BLaER1 treated with 17β-estradiol and CSF1 and Interleukin-3, amounts not matched to agents 10 nM and 100 nM (cell line): ENCODE data around the gene GALNT8.

Source experiments
- H3K27ac ChIP-seq, 11 experiments: shearing (Covaris generic); formaldehyde crosslinking; 2 replicates each; pipeline ENCODE4 v1.8.1; 2022
- H3K27me3 ChIP-seq, 11 experiments: shearing (Covaris generic); formaldehyde crosslinking; 2 replicates each; pipeline ENCODE4 v1.8.1; 2022
- H3K36me3 ChIP-seq, 11 experiments: shearing (Covaris generic); formaldehyde crosslinking; 2 replicates each; pipeline ENCODE4 v1.8.1; 2022
- H3K4me1 ChIP-seq, 10 experiments: shearing (Covaris generic); formaldehyde crosslinking; 2 replicates each; pipeline ENCODE4 v1.8.1; 2022
- H3K4me2 ChIP-seq, 11 experiments: shearing (Covaris generic); formaldehyde crosslinking; 2 replicates each; pipeline ENCODE4 v1.8.1; 2022
- H3K4me3 ChIP-seq, 10 experiments: shearing (Covaris generic); formaldehyde crosslinking; 2 replicates each; pipeline ENCODE4 v1.8.1; 2022
- H3K9ac ChIP-seq, 11 experiments: shearing (Covaris generic); formaldehyde crosslinking; 2 replicates each; pipeline ENCODE4 v1.8.1; 2022
- H3K9me3 ChIP-seq, 11 experiments: shearing (Covaris generic); formaldehyde crosslinking; replicated peaks in 1 of 11; 2 replicates each; pipeline ENCODE4 v1.8.1; 2022
- H4K20me1 ChIP-seq, 11 experiments: shearing (Covaris generic); formaldehyde crosslinking; 2 replicates each; pipeline ENCODE4 v1.8.1; 2022
- Cebpa-rat ChIP-seq, 11 experiments: shearing (Covaris generic); IDR thresholded peaks; 2 replicates each; pipeline ENCODE4 v1.8.1; 2022

Gene GALNT8, protein sequence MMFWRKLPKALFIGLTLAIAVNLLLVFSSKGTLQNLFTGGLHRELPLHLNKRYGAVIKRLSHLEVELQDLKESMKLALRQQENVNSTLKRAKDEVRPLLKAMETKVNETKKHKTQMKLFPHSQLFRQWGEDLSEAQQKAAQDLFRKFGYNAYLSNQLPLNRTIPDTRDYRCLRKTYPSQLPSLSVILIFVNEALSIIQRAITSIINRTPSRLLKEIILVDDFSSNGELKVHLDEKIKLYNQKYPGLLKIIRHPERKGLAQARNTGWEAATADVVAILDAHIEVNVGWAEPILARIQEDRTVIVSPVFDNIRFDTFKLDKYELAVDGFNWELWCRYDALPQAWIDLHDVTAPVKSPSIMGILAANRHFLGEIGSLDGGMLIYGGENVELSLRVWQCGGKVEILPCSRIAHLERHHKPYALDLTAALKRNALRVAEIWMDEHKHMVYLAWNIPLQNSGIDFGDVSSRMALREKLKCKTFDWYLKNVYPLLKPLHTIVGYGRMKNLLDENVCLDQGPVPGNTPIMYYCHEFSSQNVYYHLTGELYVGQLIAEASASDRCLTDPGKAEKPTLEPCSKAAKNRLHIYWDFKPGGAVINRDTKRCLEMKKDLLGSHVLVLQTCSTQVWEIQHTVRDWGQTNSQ

DNA sequence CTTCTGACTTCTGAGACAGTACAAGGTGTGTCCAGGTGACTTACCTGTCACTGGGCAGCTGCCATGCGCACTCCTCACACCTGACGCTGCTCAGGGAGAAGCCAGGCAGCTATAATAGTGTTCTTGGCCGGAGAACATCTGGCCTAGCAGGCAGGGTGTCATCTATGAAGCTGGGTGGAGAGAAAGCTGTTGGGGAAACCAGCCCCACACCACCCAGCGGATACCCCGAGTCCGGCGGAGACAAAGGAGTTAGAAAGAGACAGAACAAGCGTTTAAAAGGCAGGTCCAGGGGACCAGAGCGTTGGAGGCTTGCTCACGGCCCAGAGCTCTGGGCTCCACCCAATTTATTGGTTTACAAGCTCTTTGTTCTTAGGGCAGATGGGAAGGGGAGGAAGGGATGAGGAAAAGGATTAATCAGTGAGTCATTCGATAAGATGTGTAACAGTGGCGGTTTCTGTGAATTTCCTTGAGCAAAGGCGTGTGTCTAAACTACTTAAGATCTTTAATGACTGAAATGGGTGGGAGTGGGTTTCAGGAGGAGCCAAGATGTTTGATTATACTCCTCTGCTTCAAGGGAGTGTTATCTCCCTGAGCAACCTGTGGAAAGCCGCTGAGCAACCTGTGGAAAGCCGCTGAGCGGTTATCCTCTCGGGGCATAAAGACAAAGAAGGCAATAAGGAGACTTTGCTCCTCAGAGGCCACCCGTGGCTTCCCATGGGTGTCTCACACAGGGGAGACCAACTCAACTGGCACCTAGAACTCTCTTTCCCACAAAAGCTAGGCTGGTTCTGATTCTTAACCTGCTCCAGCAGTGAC is at the start of gene GALNT8:
TSS of gene GALNT8 (plus strand) at position 580 of the 816 bp plus-strand sequence. CDS start 278 bp downstream, outside the sequence.
- no peak within 1 kb of the TSS for H3K9ac ChIP-seq
- no peak within 1 kb of the TSS for H3K27ac ChIP-seq
- no peak for TF ChIP-seq Cebpa-rat (IDR thresholded peaks at IDR 0.05)
- no peaks in the 10 kb centered on the region for H3K36me3 ChIP-seq
- H3K9me3 ChIP-seq = no peaks in the 10 kb centered on the region
- no peaks in the 10 kb centered on the region for H3K27me3 ChIP-seq
- H3K4me2 ChIP-seq = no peak within 1 kb of the TSS
- H4K20me1 ChIP-seq = no peaks in the 10 kb centered on the region
- no peaks in the 10 kb centered on the region for H3K4me1 ChIP-seq
- no peak within 1 kb of the TSS for H3K4me3 ChIP-seq

DNA sequence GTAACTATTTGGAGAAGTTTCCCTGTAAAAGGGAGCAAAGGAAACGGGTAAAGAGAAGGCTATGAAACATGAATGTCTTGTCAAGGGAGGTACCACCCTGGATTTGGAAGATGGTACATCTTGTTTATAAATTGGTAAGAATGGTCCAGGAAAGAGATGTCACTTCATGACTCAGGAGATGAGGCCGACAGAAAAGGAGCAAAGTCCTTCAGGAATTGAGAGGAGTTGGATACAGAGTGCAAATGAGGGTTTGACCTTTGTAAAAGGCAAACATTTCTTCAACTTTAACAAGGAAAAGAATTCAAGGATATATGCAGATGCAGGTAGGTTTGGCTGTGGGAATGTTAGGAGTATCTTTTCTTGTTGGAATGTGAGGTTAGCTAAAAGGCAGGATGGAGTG is 40.5 kb upstream of the GALNT8 start:
- no peak overlapping the region for H3K4me2 ChIP-seq
- TF ChIP-seq Cebpa-rat (IDR thresholded peaks at IDR 0.05) = no peak

DNA sequence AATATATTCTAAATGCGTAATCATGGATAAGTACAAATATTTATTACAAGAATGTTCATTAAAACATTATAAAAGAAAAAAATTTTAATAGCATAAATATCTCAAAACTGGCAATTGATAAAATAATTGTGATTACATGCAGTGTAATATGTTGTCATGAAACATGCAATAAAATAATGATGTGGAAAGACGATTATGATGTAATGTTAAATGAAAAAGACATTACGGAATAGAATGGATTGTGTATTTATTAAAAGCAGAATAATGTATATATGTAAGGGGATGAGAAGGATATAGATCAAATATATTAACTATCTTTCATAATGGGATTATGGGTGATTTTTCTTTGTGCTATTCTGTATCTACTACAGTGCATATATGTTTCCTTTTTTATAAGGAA is 38.5 kb upstream of the GALNT8 start:
- H4K20me1 ChIP-seq = peaks cover 0 to 11% (median 0%) of the 10 kb centered on the region in 11 experiments; a peak in 2 of 22 replicates
- TF ChIP-seq Cebpa-rat (IDR thresholded peaks at IDR 0.05) = no peak
- H3K9me3 ChIP-seq = peaks cover 0 to 2% (median 0%) of the 10 kb centered on the region in 11 experiments; a peak in 1 of 22 replicates
- no peak overlapping the region for H3K27ac ChIP-seq
- H3K9ac ChIP-seq = no peak overlapping the region
- peaks cover 50 to 81% (median 66%) of the 10 kb centered on the region in 11 experiments for H3K36me3 ChIP-seq
- no peak overlapping the region for H3K4me2 ChIP-seq
- no peaks in the 10 kb centered on the region for H3K27me3 ChIP-seq
- H3K4me3 ChIP-seq = no peak overlapping the region
- H3K4me1 ChIP-seq = no peaks in the 10 kb centered on the region

More for the DNA sequence above, 40.5 kb upstream of the GALNT8 start:
- Histone ChIP-seq H3K4me1 (no peaks in the 10 kb centered on the region), H3K36me3 (peaks cover 30 to 66% (median 46%) of the 10 kb centered on the region in 11 experiments), H3K9me3 (peaks cover 0 to 9% (median 0%) of the 10 kb centered on the region in 11 experiments; a peak in 4 of 22 replicates), H3K27ac (no peak overlapping the region), H3K4me3 (no peak overlapping the region), H3K27me3 (no peaks in the 10 kb centered on the region), H4K20me1 (peaks cover 0 to 11% (median 0%) of the 10 kb centered on the region in 11 experiments; a peak in 1 of 22 replicates), H3K9ac (no peak overlapping the region)

DNA sequence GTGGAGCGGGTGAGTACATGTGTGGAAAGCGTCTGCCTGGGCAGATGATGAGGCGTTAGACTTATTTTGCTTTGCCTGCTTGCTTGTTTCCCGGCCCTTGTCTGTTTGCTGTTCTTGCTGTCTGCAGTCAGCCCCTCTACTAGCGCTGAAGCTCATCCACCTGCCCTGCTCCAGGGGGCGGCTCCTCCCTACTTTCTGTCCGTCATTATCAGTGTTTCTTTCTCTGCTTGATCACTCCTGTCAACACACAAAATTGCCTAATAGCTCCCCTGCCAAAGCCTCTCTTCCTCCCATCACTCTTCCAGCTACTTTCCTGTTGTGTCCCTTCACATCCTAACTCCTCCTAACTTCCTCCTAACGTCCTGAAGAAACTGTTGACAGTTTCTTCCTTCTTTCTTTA is 34.9 kb upstream of the GALNT8 start:
- H3K9ac ChIP-seq = no peak overlapping the region
- H3K4me1 ChIP-seq = no peaks in the 10 kb centered on the region
- H3K36me3 ChIP-seq = peaks cover 79 to 94% (median 86%) of the 10 kb centered on the region in 11 experiments
- H3K27ac ChIP-seq = no peak overlapping the region
- H3K9me3 ChIP-seq = peaks cover 0 to 18% (median 8%) of the 10 kb centered on the region in 11 experiments; a peak in 9 of 22 replicates
- H4K20me1 ChIP-seq = peaks cover 0 to 5% (median 0%) of the 10 kb centered on the region in 11 experiments; a peak in 2 of 22 replicates
- no peak overlapping the region for H3K4me2 ChIP-seq
- no peaks in the 10 kb centered on the region for H3K27me3 ChIP-seq
- TF ChIP-seq Cebpa-rat (IDR thresholded peaks at IDR 0.05) = no peak
- H3K4me3 ChIP-seq = no peak overlapping the region

DNA sequence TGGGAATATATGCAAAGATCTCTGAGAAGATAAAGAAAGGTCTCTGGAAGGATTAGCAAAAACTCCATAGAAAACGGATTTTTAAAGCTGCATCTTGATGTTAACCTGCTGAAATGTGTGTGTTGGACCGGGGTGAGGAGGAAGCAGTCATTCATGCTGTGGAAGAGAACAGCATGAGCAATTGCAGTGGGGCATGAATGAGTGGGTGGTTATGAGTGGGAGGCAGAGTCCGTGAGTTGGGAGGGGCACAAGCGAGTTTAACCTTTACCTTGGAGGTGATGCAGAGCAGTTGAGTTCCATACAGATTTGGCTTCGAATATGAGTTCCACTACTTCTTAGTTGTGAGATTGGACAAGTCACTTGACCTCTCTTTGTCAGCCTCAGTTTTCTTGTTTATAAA is 29.4 kb upstream of the GALNT8 start:
- H4K20me1 ChIP-seq = no peaks in the 10 kb centered on the region; a peak in 1 of 22 replicates
- no peak overlapping the region for H3K4me2 ChIP-seq
- H3K9me3 ChIP-seq = peaks cover 0 to 18% (median 8%) of the 10 kb centered on the region in 11 experiments; a peak in 9 of 22 replicates
- peaks cover 70 to 99% (median 86%) of the 10 kb centered on the region in 11 experiments for H3K36me3 ChIP-seq
- H3K4me1 ChIP-seq = no peaks in the 10 kb centered on the region
- H3K27me3 ChIP-seq = no peaks in the 10 kb centered on the region
- H3K4me3 ChIP-seq = no peak overlapping the region
- H3K9ac ChIP-seq = no peak overlapping the region
- H3K27ac ChIP-seq = no peak overlapping the region
- TF ChIP-seq Cebpa-rat (IDR thresholded peaks at IDR 0.05) = no peak

DNA sequence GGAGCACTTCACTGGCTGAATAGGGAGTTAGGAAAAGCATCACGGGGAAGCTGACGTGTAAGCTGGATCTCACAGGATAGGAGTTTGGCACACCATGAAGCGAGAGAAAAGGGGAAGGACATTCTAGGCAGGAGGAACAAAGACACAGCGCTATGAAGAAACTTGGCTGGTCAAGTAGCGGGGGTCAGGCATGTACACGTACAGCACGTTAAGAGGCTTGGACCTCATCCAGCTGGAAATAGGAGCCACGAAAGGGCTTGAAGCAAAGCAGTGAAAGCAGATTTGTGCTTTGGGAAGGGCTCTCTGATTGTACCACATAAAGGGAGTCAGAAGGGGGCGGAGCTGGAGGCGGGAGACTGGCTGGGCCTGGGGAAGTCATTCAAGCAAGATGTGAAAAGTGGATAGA is 19.6 kb upstream of the GALNT8 start:
- Histone ChIP-seq H3K4me1 (no peaks in the 10 kb centered on the region), H3K27me3 (no peaks in the 10 kb centered on the region), H4K20me1 (no peaks in the 10 kb centered on the region; a peak in 1 of 22 replicates), H3K4me2 (no peak overlapping the region), H3K36me3 (peaks cover 2 to 45% (median 18%) of the 10 kb centered on the region in 11 experiments; a peak in 13 of 22 replicates), H3K27ac (no peak overlapping the region), H3K9me3 (no peaks in the 10 kb centered on the region), H3K9ac (no peak overlapping the region), H3K4me3 (no peak overlapping the region)
- no peak for TF ChIP-seq Cebpa-rat (IDR thresholded peaks at IDR 0.05)

DNA sequence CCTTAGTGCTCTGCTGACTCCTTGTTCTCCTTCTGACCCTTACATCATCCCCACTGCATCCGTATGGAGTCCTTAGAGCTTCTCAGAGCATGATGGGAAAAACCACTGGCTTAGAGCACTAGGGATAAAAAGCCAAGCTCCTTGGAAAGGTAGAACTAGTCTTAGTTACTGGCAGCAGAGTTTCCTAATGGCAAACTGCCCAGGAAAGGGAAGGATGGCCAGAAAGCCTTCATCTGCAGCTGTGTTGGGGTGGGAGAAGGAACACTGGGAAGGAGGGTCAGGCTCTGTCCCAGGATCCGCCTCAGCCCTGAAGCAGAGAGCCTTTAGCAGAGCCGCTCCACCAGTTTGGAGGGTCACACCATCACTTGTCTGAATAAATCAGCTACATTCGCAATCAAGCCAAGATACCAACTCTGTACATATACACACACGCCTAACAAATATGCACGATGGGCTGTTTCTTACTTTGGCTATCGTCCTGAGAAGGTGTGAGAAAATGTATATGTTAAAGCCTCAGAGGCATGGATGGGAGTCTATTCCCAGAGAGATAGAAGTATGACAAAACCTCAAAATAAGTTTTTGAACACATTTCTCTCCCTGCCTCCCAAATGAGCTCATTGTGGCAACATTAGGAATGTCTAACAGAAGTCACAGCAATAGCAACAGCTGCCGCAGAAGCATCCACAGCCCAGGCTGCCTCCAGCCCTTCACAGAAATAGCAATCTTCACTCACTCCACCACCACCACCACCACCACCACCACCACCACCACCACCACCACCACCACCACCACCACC is 18.6 kb upstream of the GALNT8 start:
- no peaks in the 10 kb centered on the region for H3K4me1 ChIP-seq
- H3K9me3 ChIP-seq = no peaks in the 10 kb centered on the region
- TF ChIP-seq Cebpa-rat (IDR thresholded peaks at IDR 0.05) = no peak
- no peak overlapping the region for H3K4me2 ChIP-seq
- no peak overlapping the region for H3K9ac ChIP-seq
- no peak overlapping the region for H3K27ac ChIP-seq
- peaks cover 0 to 36% (median 17%) of the 10 kb centered on the region in 11 experiments; a peak in 10 of 22 replicates for H3K36me3 ChIP-seq
- H3K4me3 ChIP-seq = no peak overlapping the region
- H4K20me1 ChIP-seq = no peaks in the 10 kb centered on the region; a peak in 1 of 22 replicates
- H3K27me3 ChIP-seq = no peaks in the 10 kb centered on the region

DNA sequence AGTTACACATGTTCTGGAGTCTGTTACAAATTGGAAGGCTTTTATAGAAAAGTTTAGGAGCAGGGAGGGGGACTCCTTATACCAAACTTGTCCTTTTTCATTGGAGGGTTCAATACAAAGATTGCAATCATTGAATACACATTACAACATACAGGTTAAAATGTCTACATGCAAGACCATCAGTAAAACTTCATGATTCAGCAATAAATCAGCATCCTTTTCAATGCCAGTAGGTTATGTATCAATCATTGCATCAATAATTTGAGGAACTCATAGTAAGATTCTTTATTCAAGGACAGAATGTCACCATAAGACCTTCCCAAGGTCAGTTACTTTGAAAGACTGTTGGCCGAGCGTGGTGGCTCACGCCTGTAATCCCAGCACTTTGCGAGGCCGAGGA is 16.5 kb upstream of the GALNT8 start:
- Histone ChIP-seq H4K20me1 (no peaks in the 10 kb centered on the region; a peak in 1 of 22 replicates), H3K4me2 (no peak overlapping the region), H3K9me3 (no peaks in the 10 kb centered on the region), H3K4me3 (no peak overlapping the region), H3K27ac (no peak overlapping the region), H3K27me3 (no peaks in the 10 kb centered on the region), H3K4me1 (no peaks in the 10 kb centered on the region), H3K36me3 (peaks cover 0 to 18% (median 8%) of the 10 kb centered on the region in 11 experiments; a peak in 7 of 22 replicates), H3K9ac (no peak overlapping the region)
- TF ChIP-seq Cebpa-rat (IDR thresholded peaks at IDR 0.05) = no peak
